ENCODE measurements around the gene HSP90AB1. TPM values are rescaled to one million over a fixed set of nuclear protein-coding genes. Genes with fewer than 3 reads are reported as not detected.

HSP90AB1 gene
- total RNA-seq, 1 experiment from 2014 or later = 967 TPM

- Histone ChIP-seq H3K4me3 (ENCODE audit: low read depth, low read length) (peak overlapping the region; percentile 61), H3K4me1 (peaks cover 31% of the 10 kb centered on the region), H3K9me3 (no peaks in the 10 kb centered on the region), H3K36me3 (ENCODE audit: control insufficient read depth, insufficient read depth, low read length) (no peaks in the 10 kb centered on the region), H3K27me3 (replicated peaks; ENCODE audit: control insufficient read depth, insufficient read depth, low read length) (no peaks in the 10 kb centered on the region)
- intact Hi-C loops (cut with micrococcal nuclease; ENCODE audit: unreplicated experiment) = no loop called here
- Mint-ChIP-seq H3K36me3 (ENCODE audit: insufficient read depth, unreplicated experiment) (peaks cover 12% of the 10 kb centered on the region), H3K4me1 (ENCODE audit: low read depth, unreplicated experiment) (peaks cover 16% of the 10 kb centered on the region), H3K27ac (ENCODE audit: unreplicated experiment) (peak overlapping the region; percentile 92), H3K9me3 (ENCODE audit: unreplicated experiment) (no peaks in the 10 kb centered on the region), H3K27me3 (ENCODE audit: insufficient read depth, unreplicated experiment) (no peaks in the 10 kb centered on the region), H3K4me3 (ENCODE audit: unreplicated experiment) (peak overlapping the region; percentile 85)
- peak; percentile 30 to 44 for TF ChIP-seq CTCF (IDR thresholded peaks at IDR 0.05; ENCODE audit: insufficient read depth in 1 of 2, low read depth in 1 of 2, low read length in 1 of 2, severe bottlenecking in 1 of 2, unreplicated experiment in 1 of 2)
- BruUV-seq (replicated peaks) = TSS peak; percentile 59
- POLR2A ChIA-PET = interaction anchor here (0.5 to 2.5 kb wide), 3 partner anchors 17 to 59 kb away, joined by 3 to 14 read pairs (median 3); partner anchors contain the start of gene HSP90AB1
- CTCF ChIA-PET = interaction anchor here (0.7 to 1.7 kb wide), 11 partner anchors 14 to 120 kb away, joined by 3 to 13 read pairs (median 6); no protein-coding TSS in a partner anchor
- DNase-seq = no peak
Measured at GRCh38 chr6:44219815-44220784, 26.8 kb upstream of the HSP90AB1 start.

- intact Hi-C loops (cut with micrococcal nuclease; ENCODE audit: unreplicated experiment) = loop anchor here (1.0 kb wide), 1 partner anchor 13 kb away; no protein-coding TSS in a partner anchor
- H3K9me3 ChIP-seq = no peaks in the 10 kb centered on the region
- Mint-ChIP-seq H3K27ac (ENCODE audit: unreplicated experiment) (no peak overlapping the region), H3K36me3 (ENCODE audit: insufficient read depth, unreplicated experiment) (peaks cover 12% of the 10 kb centered on the region), H3K4me3 (ENCODE audit: unreplicated experiment) (peak overlapping the region; percentile 89), H3K27me3 (ENCODE audit: insufficient read depth, unreplicated experiment) (no peaks in the 10 kb centered on the region), H3K9me3 (ENCODE audit: unreplicated experiment) (no peaks in the 10 kb centered on the region), H3K4me1 (ENCODE audit: low read depth, unreplicated experiment) (peaks cover 16% of the 10 kb centered on the region)
- no peaks in the 10 kb centered on the region for H3K36me3 ChIP-seq (ENCODE audit: control insufficient read depth, insufficient read depth, low read length)
- H3K4me3 ChIP-seq (ENCODE audit: low read depth, low read length) = no peak overlapping the region
- H3K27me3 ChIP-seq (replicated peaks; ENCODE audit: control insufficient read depth, insufficient read depth, low read length) = no peaks in the 10 kb centered on the region
- BruUV-seq (replicated peaks) = no TSS peak
- no peak for DNase-seq
- ChIA-PET CTCF (interaction anchor here (0.6 to 1.6 kb wide), 3 partner anchors 13 to 19 kb away, joined by 3 to 13 read pairs (median 8); no protein-coding TSS in a partner anchor), POLR2A (no interaction called here)
- H3K4me1 ChIP-seq = peaks cover 39% of the 10 kb centered on the region
- TF ChIP-seq CTCF (IDR thresholded peaks at IDR 0.05; ENCODE audit: insufficient read depth in 1 of 2, low read depth in 1 of 2, low read length in 1 of 2, severe bottlenecking in 1 of 2, unreplicated experiment in 1 of 2) = no peak
Measured at GRCh38 chr6:44220913-44221290, 26.0 kb upstream of the HSP90AB1 start.

DNA sequence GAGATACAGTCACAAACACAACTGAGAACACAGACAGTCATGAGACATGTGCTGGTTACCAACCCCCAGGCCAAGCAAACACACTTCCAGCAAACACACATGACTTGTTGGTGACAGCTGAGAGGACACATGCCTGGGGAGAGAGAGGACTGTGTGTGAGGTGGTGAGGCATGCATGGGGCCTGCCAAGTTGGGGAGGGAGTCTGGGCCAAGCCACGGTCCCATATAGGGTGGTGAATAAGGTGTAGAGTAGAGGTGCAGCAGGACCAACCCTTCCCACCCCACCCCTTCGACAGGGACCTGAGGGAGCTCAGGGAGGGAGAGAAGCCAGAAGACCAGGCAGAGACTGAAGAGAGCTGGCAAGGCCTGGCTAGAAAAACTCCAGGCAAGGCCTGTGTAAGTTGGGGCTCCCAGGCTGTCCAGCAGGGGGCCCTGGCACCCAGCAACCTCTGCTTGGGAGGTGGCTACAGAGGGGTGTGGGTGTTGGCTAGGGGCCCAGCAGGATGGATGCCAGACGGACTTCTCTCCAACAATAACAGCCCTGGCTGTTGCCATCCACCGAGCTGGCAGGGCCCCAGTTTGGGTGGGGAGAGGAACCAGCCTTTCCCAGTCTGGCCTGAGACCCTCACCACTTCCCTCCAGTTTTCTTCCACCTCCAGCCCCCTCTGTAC, 25.5 kb upstream of the HSP90AB1 start:
- peak; percentile 59 to 83 for TF ChIP-seq CTCF (IDR thresholded peaks at IDR 0.05; ENCODE audit: insufficient read depth in 1 of 2, low read depth in 1 of 2, low read length in 1 of 2, severe bottlenecking in 1 of 2, unreplicated experiment in 1 of 2)
- ChIA-PET POLR2A (interaction anchor here (0.6 to 0.7 kb wide), 2 partner anchors 53 to 109 kb away, joined by 3 read pairs; no protein-coding TSS in a partner anchor), CTCF (interaction anchor here (0.6 to 1.6 kb wide), 7 partner anchors 8 to 584 kb away, joined by 3 to 13 read pairs (median 5); no protein-coding TSS in a partner anchor)
- DNase-seq = peak; percentile 74 to 79
- Histone ChIP-seq H3K4me3 (ENCODE audit: low read depth, low read length) (no peak overlapping the region), H3K9me3 (no peaks in the 10 kb centered on the region), H3K27me3 (replicated peaks; ENCODE audit: control insufficient read depth, insufficient read depth, low read length) (no peaks in the 10 kb centered on the region), H3K36me3 (ENCODE audit: control insufficient read depth, insufficient read depth, low read length) (no peaks in the 10 kb centered on the region), H3K4me1 (peaks cover 45% of the 10 kb centered on the region)
- intact Hi-C loops (cut with micrococcal nuclease; ENCODE audit: unreplicated experiment) = loop anchor here (1.0 kb wide), 1 partner anchor 13 kb away; no protein-coding TSS in a partner anchor
- Mint-ChIP-seq H3K36me3 (ENCODE audit: insufficient read depth, unreplicated experiment) (peaks cover 12% of the 10 kb centered on the region), H3K4me1 (ENCODE audit: low read depth, unreplicated experiment) (peaks cover 15% of the 10 kb centered on the region), H3K4me3 (ENCODE audit: unreplicated experiment) (peak overlapping the region; percentile 89), H3K27me3 (ENCODE audit: insufficient read depth, unreplicated experiment) (no peaks in the 10 kb centered on the region), H3K27ac (ENCODE audit: unreplicated experiment) (no peak overlapping the region), H3K9me3 (ENCODE audit: unreplicated experiment) (no peaks in the 10 kb centered on the region)
- BruUV-seq (replicated peaks) = no TSS peak
